ENCODE measurements around the gene EPN3. TPM values are rescaled to one million over a fixed set of nuclear protein-coding genes. Genes with fewer than 3 reads are reported as not detected.

EPN3 gene
- total and polyA plus RNA-seq, 2 donors from 2014 or later, result 5.0 to 28.7 TPM

GRCh38 chr17:50568659-50569058 is 36.1 kb downstream of the EPN3 start:
- intact Hi-C loops (cut with DNase I), result no loop called here
- no peaks in the 10 kb centered on the region for H3K36me3 ChIP-seq (ENCODE audit: control insufficient read depth in 2 of 3, insufficient read depth in 3 of 3, low read length in 3 of 3)
- H3K9me3 ChIP-seq (ENCODE audit: control insufficient read depth in 2 of 3, insufficient read depth in 1 of 3, low read length in 3 of 3), result no peaks in the 10 kb centered on the region
- H3K4me1 ChIP-seq (ENCODE audit: control insufficient read depth in 2 of 3, insufficient read depth in 2 of 3, low read depth in 1 of 3, low read length in 3 of 3), result no peaks in the 10 kb centered on the region
- no peak overlapping the region for H3K9ac ChIP-seq (ENCODE audit: low read length in 3 of 3)
- H3K27me3 ChIP-seq (ENCODE audit: control insufficient read depth, insufficient read depth, low read length), result no peaks in the 10 kb centered on the region
- DNase-seq (no peak), FAIRE-seq (no peak)
- no peak for TF ChIP-seq CTCF (IDR thresholded peaks at IDR 0.05; ENCODE audit: borderline replicate concordance, extremely low read depth, insufficient read depth)
- H3K4me3 ChIP-seq (ENCODE audit: low read length in 3 of 3), result no peak overlapping the region
- H3K27ac ChIP-seq (ENCODE audit: low read depth in 2 of 2, low read length in 2 of 2), result no peak overlapping the region

- H3K36me3 ChIP-seq (ENCODE audit: control insufficient read depth in 2 of 3, insufficient read depth in 3 of 3, low read length in 3 of 3), result no peaks in the 10 kb centered on the region
- no peak overlapping the region for H3K27ac ChIP-seq (ENCODE audit: low read depth in 2 of 2, low read length in 2 of 2)
- DNase-seq, result no peak
- H3K9me3 ChIP-seq (ENCODE audit: control insufficient read depth in 2 of 3, insufficient read depth in 1 of 3, low read length in 3 of 3), result no peaks in the 10 kb centered on the region
- no peak for TF ChIP-seq CTCF (IDR thresholded peaks at IDR 0.05; ENCODE audit: borderline replicate concordance, extremely low read depth, insufficient read depth)
- no peaks in the 10 kb centered on the region for H3K4me1 ChIP-seq (ENCODE audit: control insufficient read depth in 2 of 3, insufficient read depth in 2 of 3, low read depth in 1 of 3, low read length in 3 of 3)
- no peak for FAIRE-seq
- H3K27me3 ChIP-seq (ENCODE audit: control insufficient read depth, insufficient read depth, low read length), result no peaks in the 10 kb centered on the region
- no peak overlapping the region for H3K4me3 ChIP-seq (ENCODE audit: low read length in 3 of 3)
- intact Hi-C loops (cut with DNase I), result no loop called here
- H3K9ac ChIP-seq (ENCODE audit: low read length in 3 of 3), result no peak overlapping the region
Measured at GRCh38 chr17:50569592-50569991, 37.1 kb downstream of the EPN3 start.

GRCh38 chr17:50570032-50570431 is 37.5 kb downstream of the EPN3 start:
- TF ChIP-seq CTCF (IDR thresholded peaks at IDR 0.05; ENCODE audit: borderline replicate concordance, extremely low read depth, insufficient read depth), result no peak
- H3K27me3 ChIP-seq (ENCODE audit: control insufficient read depth, insufficient read depth, low read length), result no peaks in the 10 kb centered on the region
- no peak overlapping the region for H3K4me3 ChIP-seq (ENCODE audit: low read length in 3 of 3)
- no peaks in the 10 kb centered on the region for H3K4me1 ChIP-seq (ENCODE audit: control insufficient read depth in 2 of 3, insufficient read depth in 2 of 3, low read depth in 1 of 3, low read length in 3 of 3)
- no peak for DNase-seq
- no peak overlapping the region for H3K9ac ChIP-seq (ENCODE audit: low read length in 3 of 3)
- no peak overlapping the region for H3K27ac ChIP-seq (ENCODE audit: low read depth in 2 of 2, low read length in 2 of 2)
- no peak for FAIRE-seq
- no peaks in the 10 kb centered on the region for H3K36me3 ChIP-seq (ENCODE audit: control insufficient read depth in 2 of 3, insufficient read depth in 3 of 3, low read length in 3 of 3)
- intact Hi-C loops (cut with DNase I), result no loop called here
- no peaks in the 10 kb centered on the region for H3K9me3 ChIP-seq (ENCODE audit: control insufficient read depth in 2 of 3, insufficient read depth in 1 of 3, low read length in 3 of 3)

GRCh38 chr17:50570528-50570927 is 38.0 kb downstream of the EPN3 start:
- Histone ChIP-seq H3K4me1 (ENCODE audit: control insufficient read depth in 2 of 3, insufficient read depth in 2 of 3, low read depth in 1 of 3, low read length in 3 of 3) (no peaks in the 10 kb centered on the region), H3K9ac (ENCODE audit: low read length in 3 of 3) (no peak overlapping the region), H3K4me3 (ENCODE audit: low read length in 3 of 3) (no peak overlapping the region), H3K27me3 (ENCODE audit: control insufficient read depth, insufficient read depth, low read length) (no peaks in the 10 kb centered on the region), H3K27ac (ENCODE audit: low read depth in 2 of 2, low read length in 2 of 2) (no peak overlapping the region), H3K9me3 (ENCODE audit: control insufficient read depth in 2 of 3, insufficient read depth in 1 of 3, low read length in 3 of 3) (no peaks in the 10 kb centered on the region), H3K36me3 (ENCODE audit: control insufficient read depth in 2 of 3, insufficient read depth in 3 of 3, low read length in 3 of 3) (no peaks in the 10 kb centered on the region)
- intact Hi-C loops (cut with DNase I), result no loop called here
- TF ChIP-seq CTCF (IDR thresholded peaks at IDR 0.05; ENCODE audit: borderline replicate concordance, extremely low read depth, insufficient read depth), result no peak
- FAIRE-seq (no peak), DNase-seq (peak in 4 of 5 donors; percentile 40 to 69 (median 58))
